ENCODE measurements around the gene DMC1. TPM values are rescaled to one million over a fixed set of nuclear protein-coding genes. Genes with fewer than 3 reads are reported as not detected.

The DMC1 gene
- total and polyA plus RNA-seq, 9 donors = 0.82 to 12.2 (median 2.1) TPM

- H3K4me3 ChIP-seq = no peak overlapping the region
- no peaks in the 10 kb centered on the region for H3K4me1 ChIP-seq (ENCODE audit: insufficient read depth)
- DNase-seq = no peak
- TF ChIP-seq CTCF (IDR thresholded peaks at IDR 0.05) (no peak), POLR2A (IDR thresholded peaks at IDR 0.05) (no peak), EP300 (IDR thresholded peaks at IDR 0.05) (no peak)
- intact Hi-C loops (cut with DNase I) = no loop called here
- H3K27ac ChIP-seq = no peak overlapping the region
- no peaks in the 10 kb centered on the region for H3K27me3 ChIP-seq
- H3K36me3 ChIP-seq = no peaks in the 10 kb centered on the region
- no peaks in the 10 kb centered on the region for H3K9me3 ChIP-seq
- 89 to 91% (median 90%) methylated on average over 5 of the region's 5 CpGs for WGBS, 3 donors
Observed at GRCh38 chr22:38523479-38523878, 46.5 kb downstream of the DMC1 start.

DNA sequence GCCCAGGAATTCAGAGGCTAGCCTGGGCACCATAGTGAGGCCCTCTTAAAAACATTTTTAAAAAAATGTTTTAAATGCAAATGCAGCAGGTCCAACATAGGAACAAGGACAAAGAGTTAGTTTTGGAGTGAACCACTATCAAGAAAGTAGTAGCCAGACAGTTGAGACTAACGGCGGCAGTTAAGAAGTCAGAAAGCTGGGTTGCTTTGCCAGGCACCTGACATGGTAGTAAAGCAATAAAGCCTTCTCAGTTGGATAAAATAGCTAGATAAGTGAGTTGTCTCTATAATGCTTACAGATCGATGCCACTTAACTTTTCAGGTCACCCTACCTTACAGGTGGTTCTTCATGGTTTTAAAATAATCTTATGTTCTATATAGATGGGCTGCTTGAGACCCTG lies 47.0 kb downstream of the DMC1 start:
- 87 to 89% (median 87%) methylated on average over 3 of the region's 3 CpGs for WGBS, 3 donors
- no peak for DNase-seq

DNA sequence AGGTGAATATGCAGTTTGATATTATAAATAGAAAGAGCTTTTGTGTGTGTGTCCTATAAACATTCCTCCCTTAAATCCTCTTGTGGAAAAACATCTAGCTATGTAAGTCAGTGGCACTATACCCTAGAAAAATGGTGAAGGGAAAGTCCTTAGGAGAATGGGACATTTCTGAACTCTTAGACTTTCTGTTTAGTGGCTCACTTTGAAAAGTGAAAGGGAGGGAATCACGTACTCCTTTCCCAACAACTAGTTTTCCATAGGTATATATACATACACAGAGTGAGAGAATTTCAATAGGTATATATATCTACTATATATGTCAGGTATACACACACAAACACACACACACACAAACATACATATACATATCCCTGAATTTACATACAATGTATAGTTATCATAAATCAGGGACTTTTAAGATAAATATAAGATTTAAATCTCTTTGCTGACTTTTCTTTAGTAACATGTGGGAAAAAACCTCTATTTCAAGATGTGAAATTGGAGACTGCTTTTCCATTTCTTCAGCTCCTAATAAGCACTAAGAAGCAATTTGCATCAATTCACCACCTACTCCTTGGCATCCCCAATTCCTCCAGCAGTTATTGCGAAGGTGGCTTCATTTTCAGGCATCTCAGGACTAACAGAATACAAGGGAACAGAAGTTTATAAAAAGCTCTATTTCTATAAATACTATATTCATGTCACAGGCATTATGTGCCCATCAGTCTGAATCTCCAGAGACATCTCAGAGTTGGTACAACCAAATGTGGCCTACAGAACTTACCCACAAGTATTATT lies 50.3 kb downstream of the DMC1 start:
- Histone ChIP-seq H3K36me3 (no peaks in the 10 kb centered on the region), H3K27me3 (no peaks in the 10 kb centered on the region), H3K9me3 (no peaks in the 10 kb centered on the region), H3K27ac (no peak overlapping the region), H3K4me3 (no peak overlapping the region), H3K4me1 (ENCODE audit: insufficient read depth) (no peaks in the 10 kb centered on the region)
- intact Hi-C loops (cut with DNase I) = no loop called here
- DNase-seq = no peak
- 95 to 98% (median 97%) methylated on average over 2 of the region's 2 CpGs for WGBS, 3 donors
- TF ChIP-seq POLR2A (IDR thresholded peaks at IDR 0.05) = no peak
- TF ChIP-seq EP300 (IDR thresholded peaks at IDR 0.05) = no peak
- no peak for TF ChIP-seq CTCF (IDR thresholded peaks at IDR 0.05)

More for the DNA sequence above, 47.0 kb downstream of the DMC1 start:
- no peak for TF ChIP-seq CTCF (IDR thresholded peaks at IDR 0.05)
- no peak for TF ChIP-seq EP300 (IDR thresholded peaks at IDR 0.05)
- no peak for TF ChIP-seq POLR2A (IDR thresholded peaks at IDR 0.05)
- intact Hi-C loops (cut with DNase I) = no loop called here
- Histone ChIP-seq H3K27me3 (no peaks in the 10 kb centered on the region), H3K4me1 (ENCODE audit: insufficient read depth) (no peaks in the 10 kb centered on the region), H3K27ac (no peak overlapping the region), H3K36me3 (no peaks in the 10 kb centered on the region), H3K4me3 (no peak overlapping the region), H3K9me3 (no peaks in the 10 kb centered on the region)

DNA sequence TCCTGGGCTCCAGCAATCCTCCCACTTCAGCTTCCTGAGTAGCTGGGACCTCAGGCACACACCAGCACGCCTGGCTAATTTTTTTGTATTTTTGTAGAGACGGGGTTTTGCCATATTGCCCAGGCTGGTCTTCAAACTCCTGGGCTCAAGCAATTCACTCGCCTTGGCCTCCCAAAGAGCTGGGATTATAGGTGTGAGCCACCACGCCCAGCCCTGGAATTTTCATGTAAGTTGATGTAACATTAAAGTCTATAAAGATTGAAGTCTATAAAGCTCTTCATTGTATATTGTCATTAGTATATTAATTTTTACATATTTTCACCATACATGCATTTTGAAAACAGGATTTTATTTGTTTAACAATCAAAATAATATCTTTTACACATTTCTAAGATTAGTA lies 51.4 kb downstream of the DMC1 start:
- intact Hi-C loops (cut with DNase I) = no loop called here
- Histone ChIP-seq H3K27me3 (no peaks in the 10 kb centered on the region), H3K4me3 (no peak overlapping the region), H3K36me3 (no peaks in the 10 kb centered on the region), H3K27ac (no peak overlapping the region), H3K4me1 (ENCODE audit: insufficient read depth) (no peaks in the 10 kb centered on the region), H3K9me3 (no peaks in the 10 kb centered on the region)
- WGBS, 3 donors = 90 to 92% (median 92%) methylated on average over 4 of the region's 4 CpGs
- TF ChIP-seq EP300 (IDR thresholded peaks at IDR 0.05) = no peak
- no peak for TF ChIP-seq POLR2A (IDR thresholded peaks at IDR 0.05)
- TF ChIP-seq CTCF (IDR thresholded peaks at IDR 0.05) = no peak
- no peak for DNase-seq

Measured in ovary (tissue), 9 donors.